ENCODE measurements around the gene LIX1L.

- no peak for TF ChIP-seq POLR2A (IDR thresholded peaks at IDR 0.05)
- no peak for TF ChIP-seq EP300 (IDR thresholded peaks at IDR 0.05)
- TF ChIP-seq POLR2AphosphoS5 (IDR thresholded peaks at IDR 0.05): no peak
- no peak for TF ChIP-seq CTCF (IDR thresholded peaks at IDR 0.05)
Observed at GRCh38 chr1:145975216-145975615, 17.4 kb upstream of the LIX1L start.
